Activated T-helper 1 cell treated with anti-CD3 and anti-CD28 coated beads, Interleukin-12 subunit alpha, Interleukin-12 subunit beta, Interleukin-2, Interleukin-4 antibody, amounts not matched to agents 30 ng/mL and 10 ng/mL and 1 ng/mL, durations not matched to agents 14 hours and 24 hours and 36 hours (primary cell): Measurements from ENCODE around the gene WNT5A. TPM values are rescaled to one million over a fixed set of nuclear protein-coding genes. Genes with fewer than 3 reads are reported as not detected.

Source experiments
- DNase-seq: peaks from one replicate; pipeline ENCODE4 v3.0.0; 2021; ENCODE audit warnings: low spot score
- H3K27ac Mint-ChIP-seq: one replicate; pipeline ENCODE4 v1.8.0; 2021; ENCODE audit warnings: mild to moderate bottlenecking, mixed read lengths
- H3K27me3 Mint-ChIP-seq: one replicate; pipeline ENCODE4 v1.8.0; 2022; ENCODE audit warnings: mild to moderate bottlenecking, moderate library complexity, mixed read lengths; ENCODE audit not compliant: insufficient read depth
- H3K36me3 Mint-ChIP-seq: one replicate; pipeline ENCODE4 v1.8.0; 2021; ENCODE audit warnings: low read depth, mixed read lengths
- H3K4me1 Mint-ChIP-seq: one replicate; pipeline ENCODE4 v1.8.0; 2021; ENCODE audit warnings: low read depth, mixed read lengths
- H3K4me3 Mint-ChIP-seq: one replicate; pipeline ENCODE4 v1.8.0; 2021; ENCODE audit warnings: mild to moderate bottlenecking, moderate library complexity, mixed read lengths
- H3K9me3 Mint-ChIP-seq: one replicate; pipeline ENCODE4 v1.8.0; 2021; ENCODE audit warnings: mixed read lengths
- intact Hi-C: fragments of 100-400 bp; cut with micrococcal nuclease; formaldehyde crosslinking; loops from one replicate; pipeline ENCODE4 v1.15.1; 2024
- total RNA-seq: library from RNA; stranded (reverse); gene quantifications from 2 replicates; pipeline ENCODE4 v1.2.3, GENCODE V29; 2022

The WNT5A gene
- total RNA-seq, 1 donor from 2014 or later: not detected

DNA sequence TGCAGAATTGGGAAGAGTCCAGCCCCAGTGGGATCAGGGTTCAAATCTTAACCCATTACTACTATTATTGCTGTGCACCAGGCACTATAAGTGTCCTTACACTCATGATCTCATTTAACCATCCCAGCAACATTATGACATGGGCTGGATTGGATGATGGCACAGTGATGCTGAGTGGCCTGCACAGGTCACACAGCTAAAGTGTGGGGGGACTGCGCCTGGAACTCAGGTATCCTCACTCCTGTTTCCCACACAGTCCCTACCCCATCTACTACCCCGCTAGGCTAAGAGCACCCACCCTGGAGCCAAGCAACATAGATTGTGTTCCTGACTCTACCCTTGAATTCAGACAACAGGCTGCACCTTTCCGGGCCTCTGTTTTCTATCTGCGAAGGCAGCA is 16.0 kb downstream of the WNT5A start:
- intact Hi-C loops: no loop called here
- no peak for DNase-seq
- Mint-ChIP-seq H3K36me3 (no peaks in the 10 kb centered on the region), H3K27ac (no peak overlapping the region), H3K27me3 (no peaks in the 10 kb centered on the region), H3K4me1 (no peaks in the 10 kb centered on the region), H3K4me3 (no peak overlapping the region), H3K9me3 (no peaks in the 10 kb centered on the region)

DNA sequence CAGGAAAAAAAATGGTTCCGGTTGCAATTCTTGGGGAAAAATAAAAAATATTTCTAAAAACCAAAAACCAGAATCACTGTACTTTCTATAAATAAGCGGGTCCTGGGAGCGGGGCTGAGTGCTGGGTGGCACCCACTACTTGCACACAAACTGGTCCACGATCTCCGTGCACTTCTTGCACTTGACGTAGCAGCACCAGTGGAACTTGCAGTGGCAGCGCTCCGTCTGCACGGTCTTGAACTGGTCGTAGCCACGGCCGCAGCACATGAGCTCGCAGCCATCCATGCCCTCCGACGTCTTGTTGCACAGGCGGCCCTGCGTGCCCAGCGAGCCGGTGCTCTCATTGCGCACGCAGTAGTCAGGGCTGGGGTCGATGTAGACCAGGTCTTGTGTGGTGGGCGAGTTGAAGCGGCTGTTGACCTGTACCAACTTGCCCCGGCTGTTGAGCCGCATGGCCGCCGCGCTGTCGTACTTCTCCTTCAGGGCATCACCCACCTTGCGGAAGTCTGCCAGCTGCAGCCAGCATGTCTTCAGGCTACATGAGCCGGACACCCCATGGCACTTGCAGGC is 17.1 kb downstream of the WNT5A start:
- intact Hi-C loops: no loop called here
- no peak overlapping the region for H3K4me3 Mint-ChIP-seq
- DNase-seq: no peak
- no peak overlapping the region for H3K27ac Mint-ChIP-seq
- H3K9me3 Mint-ChIP-seq: no peaks in the 10 kb centered on the region
- H3K27me3 Mint-ChIP-seq: no peaks in the 10 kb centered on the region
- H3K4me1 Mint-ChIP-seq: no peaks in the 10 kb centered on the region
- no peaks in the 10 kb centered on the region for H3K36me3 Mint-ChIP-seq

DNA sequence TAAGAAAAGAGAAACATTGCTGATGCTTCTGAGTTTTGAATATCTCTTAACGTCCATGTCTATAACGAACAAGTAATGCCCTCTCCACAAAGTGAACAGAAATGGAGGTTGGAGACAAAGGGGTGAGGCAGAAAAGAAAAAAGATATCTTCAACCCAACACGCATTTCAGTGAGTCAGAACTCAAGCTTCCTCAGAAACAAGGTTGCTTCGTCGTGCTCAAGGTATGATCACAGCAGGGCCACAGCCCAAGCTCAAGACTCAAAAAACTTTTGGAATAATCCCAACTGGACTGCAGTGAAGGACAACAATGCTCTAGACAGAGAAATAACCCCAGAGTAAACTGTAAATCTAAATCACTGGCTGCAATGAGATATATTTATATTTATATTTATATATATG is 18.9 kb downstream of the WNT5A start:
- Mint-ChIP-seq H3K27me3 (no peaks in the 10 kb centered on the region), H3K27ac (no peak overlapping the region), H3K36me3 (no peaks in the 10 kb centered on the region), H3K9me3 (no peaks in the 10 kb centered on the region), H3K4me1 (no peaks in the 10 kb centered on the region), H3K4me3 (no peak overlapping the region)
- no peak for DNase-seq
- intact Hi-C loops: no loop called here

DNA sequence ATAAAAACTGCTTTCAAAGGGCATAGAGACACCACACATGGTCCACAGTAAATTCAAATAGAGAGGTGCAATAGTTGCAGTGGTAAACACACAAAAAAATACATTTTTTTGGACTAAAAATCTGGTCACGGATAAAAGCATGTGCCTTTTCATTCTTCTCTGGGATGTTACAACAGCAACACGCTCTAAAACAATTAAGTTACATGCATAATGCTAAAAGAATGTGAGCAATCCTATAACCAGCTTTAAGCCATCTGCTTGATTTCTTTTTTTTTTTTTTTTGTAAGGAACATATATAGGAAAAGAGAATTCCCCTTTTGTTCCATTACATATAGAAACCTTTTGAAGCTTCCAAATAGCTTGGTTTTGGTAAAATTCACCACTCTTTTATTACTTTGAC is 20.0 kb downstream of the WNT5A start:
- intact Hi-C loops: no loop called here
- no peak overlapping the region for H3K4me3 Mint-ChIP-seq
- H3K27ac Mint-ChIP-seq: no peak overlapping the region

DNA sequence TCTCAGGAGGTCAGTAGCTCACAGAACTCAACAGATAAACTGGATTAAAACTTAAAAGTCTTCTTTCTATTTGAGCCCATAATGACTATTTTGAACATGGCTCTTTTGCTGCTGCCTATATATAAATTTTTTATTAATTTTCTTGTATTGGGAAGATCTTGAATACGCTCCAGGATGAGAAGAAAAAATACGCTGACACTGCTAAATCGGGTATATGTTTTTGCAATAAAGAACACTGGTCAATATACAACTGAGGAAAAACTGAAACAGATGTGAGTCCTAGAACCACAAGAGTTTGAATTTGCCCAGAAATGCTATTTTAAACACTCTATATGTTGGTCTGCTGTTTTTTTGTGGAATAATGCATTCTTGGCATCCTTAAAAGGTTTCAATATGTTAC is 20.6 kb downstream of the WNT5A start:
- intact Hi-C loops: no loop called here
- Mint-ChIP-seq H3K36me3 (no peaks in the 10 kb centered on the region), H3K27me3 (no peaks in the 10 kb centered on the region), H3K4me1 (no peaks in the 10 kb centered on the region), H3K9me3 (no peaks in the 10 kb centered on the region), H3K4me3 (no peak overlapping the region), H3K27ac (no peak overlapping the region)
- no peak for DNase-seq

More for the DNA sequence above, 20.0 kb downstream of the WNT5A start:
- no peaks in the 10 kb centered on the region for H3K9me3 Mint-ChIP-seq
- no peaks in the 10 kb centered on the region for H3K4me1 Mint-ChIP-seq
- DNase-seq: no peak
- no peaks in the 10 kb centered on the region for H3K27me3 Mint-ChIP-seq
- no peaks in the 10 kb centered on the region for H3K36me3 Mint-ChIP-seq

DNA sequence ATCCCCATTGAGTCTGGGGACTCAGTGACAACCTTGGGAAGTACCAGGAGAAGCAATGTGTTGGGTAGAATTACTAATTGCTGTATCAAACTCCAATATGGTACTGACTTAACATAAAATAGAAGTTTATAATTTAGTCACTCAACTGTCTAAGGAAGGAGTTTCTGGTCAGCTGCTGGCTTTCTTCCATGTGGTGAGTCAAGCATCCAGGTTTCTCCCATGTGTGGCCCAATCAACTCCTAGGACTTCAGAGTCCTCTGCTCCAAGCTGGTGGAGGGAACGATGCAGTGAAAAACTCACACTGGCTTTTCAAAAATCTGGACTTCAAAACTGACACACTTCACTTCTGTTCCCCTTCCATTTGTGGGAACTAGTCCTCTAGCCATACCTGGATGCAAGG is 25.2 kb downstream of the WNT5A start:
- H3K4me3 Mint-ChIP-seq: no peak overlapping the region
- no peaks in the 10 kb centered on the region for H3K4me1 Mint-ChIP-seq
- intact Hi-C loops: no loop called here
- H3K27me3 Mint-ChIP-seq: no peaks in the 10 kb centered on the region
- no peaks in the 10 kb centered on the region for H3K36me3 Mint-ChIP-seq
- no peaks in the 10 kb centered on the region for H3K9me3 Mint-ChIP-seq
- no peak overlapping the region for H3K27ac Mint-ChIP-seq
- DNase-seq: no peak

DNA sequence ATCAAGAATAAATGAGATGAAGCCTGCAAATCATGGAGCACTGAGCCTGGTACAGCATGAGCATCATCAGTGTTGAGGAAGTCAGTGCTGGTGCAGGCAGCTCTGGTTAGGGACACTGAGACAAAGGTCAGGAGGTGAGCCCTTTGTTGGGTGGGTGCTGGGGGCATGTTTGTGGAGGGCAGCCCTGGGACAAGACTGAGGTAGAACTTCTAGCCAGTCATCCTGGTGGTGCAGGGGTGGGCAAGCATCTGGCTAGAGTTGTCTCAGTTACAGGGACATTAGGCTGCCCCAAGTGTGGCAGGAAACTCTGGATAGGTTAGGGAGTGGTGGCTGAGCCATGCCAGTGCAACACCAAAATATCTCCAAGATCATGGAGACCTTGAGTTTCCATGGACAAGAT is 27.3 kb downstream of the WNT5A start:
- Mint-ChIP-seq H3K4me1 (no peaks in the 10 kb centered on the region), H3K27me3 (no peaks in the 10 kb centered on the region), H3K36me3 (no peaks in the 10 kb centered on the region), H3K9me3 (no peaks in the 10 kb centered on the region), H3K27ac (no peak overlapping the region), H3K4me3 (no peak overlapping the region)
- DNase-seq: no peak
- intact Hi-C loops: no loop called here

DNA sequence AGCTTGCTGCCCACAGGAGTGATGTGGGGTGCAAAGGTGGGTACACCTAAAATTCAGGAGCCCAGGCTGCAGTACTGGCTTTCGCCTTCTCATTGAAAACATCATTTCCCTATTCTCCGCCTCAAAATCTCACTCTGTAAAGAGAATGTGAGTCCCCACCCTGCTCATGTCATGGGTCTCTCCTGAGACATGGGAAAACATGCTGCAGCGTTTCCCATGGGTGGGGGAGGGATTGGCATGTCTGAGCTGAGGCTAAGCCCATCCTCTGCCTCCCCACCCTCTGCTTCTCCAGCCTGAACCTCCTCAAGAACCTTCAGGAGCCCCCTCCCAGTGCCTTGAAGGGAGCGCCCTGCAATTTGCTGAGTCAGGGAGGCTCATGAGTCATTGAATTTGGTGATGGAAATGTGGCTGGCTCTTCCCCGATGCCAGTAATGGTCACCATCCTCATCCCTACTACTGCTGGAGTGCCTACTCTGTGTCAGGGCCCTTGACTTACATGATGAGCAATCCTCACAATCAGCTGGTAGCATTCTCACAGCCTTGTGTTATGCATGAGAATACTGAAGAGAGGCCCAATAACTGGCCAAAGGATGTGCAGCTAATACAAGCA is 28.8 kb downstream of the WNT5A start:
- Mint-ChIP-seq H3K27ac (no peak overlapping the region), H3K4me1 (no peaks in the 10 kb centered on the region), H3K36me3 (no peaks in the 10 kb centered on the region), H3K9me3 (no peaks in the 10 kb centered on the region), H3K4me3 (no peak overlapping the region), H3K27me3 (no peaks in the 10 kb centered on the region)
- intact Hi-C loops: no loop called here
- no peak for DNase-seq

DNA sequence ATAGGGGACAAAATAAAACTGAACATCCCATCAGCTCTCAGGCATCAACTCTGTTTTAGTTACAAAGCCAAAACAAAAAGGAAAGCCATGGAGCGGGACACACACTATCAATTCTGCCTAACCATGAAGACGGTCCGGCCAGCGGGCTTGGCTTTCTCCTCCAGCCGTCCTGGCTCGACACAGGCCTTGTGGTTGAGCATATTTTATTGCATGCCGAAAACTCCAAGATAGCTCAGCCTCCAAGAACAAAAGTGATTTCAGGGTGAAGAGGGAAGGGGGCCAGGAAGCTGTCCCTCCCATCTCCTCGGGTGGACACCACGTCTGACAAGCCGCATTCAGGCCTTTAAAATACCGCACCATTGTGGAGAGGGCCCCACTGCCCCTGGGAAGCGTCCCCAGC is 31.2 kb downstream of the WNT5A start:
- DNase-seq: no peak
- Mint-ChIP-seq H3K4me1 (no peaks in the 10 kb centered on the region), H3K27ac (no peak overlapping the region), H3K36me3 (no peaks in the 10 kb centered on the region), H3K27me3 (no peaks in the 10 kb centered on the region), H3K4me3 (no peak overlapping the region), H3K9me3 (no peaks in the 10 kb centered on the region)
- intact Hi-C loops: no loop called here

DNA sequence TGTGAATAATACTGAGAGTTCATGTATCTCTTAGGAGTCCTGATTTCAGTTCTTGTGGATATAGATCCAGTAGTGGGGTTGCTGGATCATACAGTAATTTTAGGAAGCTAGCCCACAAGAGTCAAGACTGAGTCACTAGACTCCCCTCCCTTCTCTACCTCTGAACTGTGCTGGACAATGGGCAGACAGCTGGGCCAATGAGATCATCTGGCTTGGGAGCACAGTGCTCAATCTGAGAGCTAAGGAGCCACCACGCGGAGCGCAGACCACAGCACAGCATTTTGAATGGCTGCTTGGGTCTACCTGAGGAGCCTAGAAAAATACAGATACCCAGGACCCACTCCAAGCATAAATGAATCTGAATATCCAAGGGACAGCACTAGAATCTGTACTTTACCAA is 32.5 kb downstream of the WNT5A start:
- intact Hi-C loops: no loop called here
- Mint-ChIP-seq H3K27me3 (no peaks in the 10 kb centered on the region), H3K4me3 (no peak overlapping the region), H3K27ac (no peak overlapping the region), H3K4me1 (no peaks in the 10 kb centered on the region), H3K9me3 (no peaks in the 10 kb centered on the region), H3K36me3 (no peaks in the 10 kb centered on the region)
- DNase-seq: no peak

DNA sequence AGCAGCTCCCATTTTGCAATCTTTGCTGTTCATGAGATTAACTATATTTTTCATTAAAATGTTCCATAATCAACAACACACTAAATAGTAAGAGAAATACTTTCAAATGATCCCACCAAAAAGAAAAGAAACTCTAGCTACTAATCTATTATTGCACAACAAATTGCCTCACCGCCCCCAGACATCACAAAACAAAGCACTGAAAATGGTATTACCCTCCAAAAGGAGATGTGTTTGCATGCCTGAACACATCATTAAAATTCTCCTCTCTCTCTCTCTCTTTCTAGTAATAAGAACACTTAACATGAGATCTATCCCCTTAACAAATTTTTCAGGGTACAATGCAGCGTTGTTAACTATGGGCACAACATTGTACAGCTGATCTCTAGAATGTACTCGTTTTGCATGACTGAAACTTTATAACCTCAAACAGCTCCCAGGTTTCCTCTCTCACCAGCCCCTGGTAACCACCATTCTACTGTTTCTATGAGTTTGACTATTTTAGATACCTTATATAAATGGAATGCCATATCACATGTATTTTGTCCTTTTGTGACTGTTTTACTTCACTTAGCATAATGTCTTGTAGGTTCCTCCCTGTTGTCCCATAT is 33.1 kb downstream of the WNT5A start:
- H3K9me3 Mint-ChIP-seq: no peaks in the 10 kb centered on the region
- intact Hi-C loops: no loop called here
- no peak for DNase-seq
- no peaks in the 10 kb centered on the region for H3K27me3 Mint-ChIP-seq
- no peak overlapping the region for H3K27ac Mint-ChIP-seq
- no peak overlapping the region for H3K4me3 Mint-ChIP-seq
- no peaks in the 10 kb centered on the region for H3K36me3 Mint-ChIP-seq
- H3K4me1 Mint-ChIP-seq: no peaks in the 10 kb centered on the region

DNA sequence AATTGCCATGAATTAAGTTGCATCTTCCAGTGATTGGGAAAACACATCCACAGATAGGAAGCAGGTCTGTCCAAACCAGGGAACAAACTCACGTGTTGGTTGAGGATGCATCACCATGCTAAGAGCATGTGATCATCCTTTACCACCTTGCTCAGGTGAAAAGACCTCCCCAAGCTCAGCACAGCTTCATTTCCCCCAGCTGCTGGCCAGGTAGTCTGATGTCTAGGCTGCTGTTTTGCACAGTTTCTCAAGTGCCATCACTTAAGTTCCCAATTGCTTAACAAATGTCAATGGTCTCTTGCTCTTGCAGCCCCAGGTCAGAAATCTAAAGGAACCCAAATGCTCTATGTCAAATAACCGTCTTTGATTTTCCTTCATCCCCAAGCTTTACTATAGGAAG is 34.2 kb downstream of the WNT5A start:
- no peaks in the 10 kb centered on the region for H3K4me1 Mint-ChIP-seq
- no peaks in the 10 kb centered on the region for H3K36me3 Mint-ChIP-seq
- H3K9me3 Mint-ChIP-seq: no peaks in the 10 kb centered on the region
- no peak overlapping the region for H3K27ac Mint-ChIP-seq
- no peak for DNase-seq
- intact Hi-C loops: no loop called here
- H3K4me3 Mint-ChIP-seq: no peak overlapping the region
- no peaks in the 10 kb centered on the region for H3K27me3 Mint-ChIP-seq

DNA sequence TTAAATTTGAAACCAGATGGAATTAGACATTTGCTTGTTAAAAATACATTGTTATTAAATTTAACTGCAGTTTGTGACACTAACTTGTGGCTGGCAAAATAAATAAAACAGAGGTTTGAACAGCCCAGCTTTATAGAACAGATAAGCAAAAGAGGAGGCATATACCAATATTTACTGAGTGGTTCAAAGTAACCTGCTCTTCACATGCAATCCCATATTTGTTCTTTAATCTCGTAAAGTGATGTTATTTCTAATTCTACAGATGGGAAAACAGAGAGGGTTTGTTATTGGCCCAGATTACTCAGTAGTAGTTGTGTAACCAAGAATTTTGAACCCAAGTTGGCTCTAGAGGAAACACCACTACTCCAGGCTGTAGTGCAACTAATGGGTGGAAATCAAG is 37.6 kb downstream of the WNT5A start:
- Mint-ChIP-seq H3K4me1 (no peaks in the 10 kb centered on the region), H3K36me3 (no peaks in the 10 kb centered on the region), H3K9me3 (no peaks in the 10 kb centered on the region), H3K4me3 (no peak overlapping the region), H3K27me3 (no peaks in the 10 kb centered on the region), H3K27ac (no peak overlapping the region)
- no peak for DNase-seq
- intact Hi-C loops: no loop called here

DNA sequence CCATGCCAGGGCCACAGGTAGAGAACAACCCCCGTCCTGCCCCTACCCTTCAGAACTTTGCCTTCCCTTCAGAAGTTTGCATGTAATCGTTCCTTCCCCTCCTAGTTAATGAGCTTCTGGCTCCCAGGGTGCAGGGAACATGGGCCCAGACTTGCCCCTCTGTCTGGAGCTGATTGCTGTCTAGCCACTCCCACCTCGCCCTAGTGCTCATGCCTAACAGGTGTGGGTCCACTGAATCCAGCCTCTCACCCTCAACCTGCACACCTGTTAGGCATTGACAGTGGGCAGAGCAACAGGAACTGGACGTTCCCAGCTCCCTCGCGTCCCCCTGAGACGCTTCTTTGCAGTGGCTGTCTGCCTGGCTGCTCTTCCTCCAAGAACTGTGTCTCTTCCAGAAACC is 40.3 kb downstream of the WNT5A start:
- H3K27ac Mint-ChIP-seq: no peak overlapping the region
- H3K4me3 Mint-ChIP-seq: no peak overlapping the region
- no peaks in the 10 kb centered on the region for H3K27me3 Mint-ChIP-seq
- DNase-seq: no peak
- H3K36me3 Mint-ChIP-seq: no peaks in the 10 kb centered on the region
- no peaks in the 10 kb centered on the region for H3K9me3 Mint-ChIP-seq
- intact Hi-C loops: no loop called here
- no peaks in the 10 kb centered on the region for H3K4me1 Mint-ChIP-seq
